Activated CD8-positive, alpha-beta T cell treated with anti-CD3 and anti-CD28 coated beads, Interleukin-2, amount 10 ng/mL, durations not matched to agents 7 days and 5 days (primary cell): Measurements from ENCODE around the gene PRR19. TPM values are rescaled to one million over a fixed set of nuclear protein-coding genes. Genes with fewer than 3 reads are reported as not detected.

Experiments
- ATAC-seq: fragments of 150-1000 bp; cut with Tn5 transposase; one replicate; pipeline ENCODE4 v1.10.0; 2021; ENCODE audit warnings: moderate library complexity
- CTCF ChIA-PET: fragments of 350-600 bp; sonication (Branson Sonifier 250); formaldehyde crosslinking; loops from one replicate; lab custom pipeline; 2021; ENCODE audit warnings: antibody characterized with exemption; lab: Charles Lee
- POLR2A ChIA-PET: fragments of 350-600 bp; sonication (Branson Sonifier 250); formaldehyde crosslinking; loops from one replicate; lab custom pipeline; 2021; ENCODE audit warnings: antibody characterized with exemption; lab: Charles Lee
- DNase-seq: peaks from one replicate; pipeline ENCODE4 v3.0.0-alpha.2; 2020
- H3K27ac Mint-ChIP-seq: one replicate; pipeline ENCODE4 v1.8.0; 2021; ENCODE audit warnings: mild to moderate bottlenecking, mixed read lengths
- H3K27me3 Mint-ChIP-seq: one replicate; pipeline ENCODE4 v1.8.0; 2021; ENCODE audit warnings: low read depth, mixed read lengths
- H3K36me3 Mint-ChIP-seq: one replicate; pipeline ENCODE4 v1.8.0; 2021; ENCODE audit warnings: low read depth, mixed read lengths
- H3K4me1 Mint-ChIP-seq: one replicate; pipeline ENCODE4 v1.8.0; 2021; ENCODE audit warnings: low read depth, mixed read lengths
- H3K4me3 Mint-ChIP-seq: one replicate; pipeline ENCODE4 v1.8.0; 2021; ENCODE audit warnings: mild to moderate bottlenecking, mixed read lengths
- H3K9me3 Mint-ChIP-seq: one replicate; pipeline ENCODE4 v1.8.0; 2022; ENCODE audit warnings: mixed read lengths; ENCODE audit not compliant: insufficient read depth
- total RNA-seq, 2 experiments: library from RNA; stranded (reverse); gene quantifications; one replicate each; pipeline ENCODE4 v1.2.3, GENCODE V29; 2021

PRR19 gene
- total RNA-seq, 2 experiments from 2014 or later, result 0.44 to 0.55 TPM

DNA sequence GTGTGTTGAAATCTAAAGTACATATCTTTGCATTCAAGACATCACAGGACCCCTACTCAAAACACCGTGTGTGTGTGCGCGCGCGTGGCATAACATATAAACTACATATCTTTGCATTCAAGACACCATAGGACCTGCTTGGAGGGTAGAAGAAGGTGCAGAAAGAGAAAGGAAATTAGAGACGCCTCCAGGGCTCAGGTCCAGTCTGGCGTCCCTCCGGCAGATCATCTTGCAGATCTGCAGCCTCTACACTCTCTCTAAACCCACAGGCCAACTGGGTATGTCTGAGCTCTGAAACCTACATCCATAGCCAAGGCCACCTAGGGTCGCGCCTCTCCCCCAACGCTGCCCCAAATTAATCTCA, 1.2 kb downstream of the PRR19 start:
- ChIA-PET POLR2A (no interaction called here), CTCF (interaction anchor here (1.0 to 1.6 kb wide), 2 partner anchors 60 to 171 kb away, joined by 6 to 7 read pairs; partner anchors contain the start of genes GSK3A and POU2F2)
- Mint-ChIP-seq H3K9me3 (no peaks in the 10 kb centered on the region), H3K4me1 (peaks cover 26% of the 10 kb centered on the region), H3K27me3 (no peaks in the 10 kb centered on the region), H3K27ac (peak overlapping the region; percentile 91), H3K4me3 (peak overlapping the region; percentile 86), H3K36me3 (peaks cover 7% of the 10 kb centered on the region)
- DNase-seq (no peak), ATAC-seq (no peak)

DNA sequence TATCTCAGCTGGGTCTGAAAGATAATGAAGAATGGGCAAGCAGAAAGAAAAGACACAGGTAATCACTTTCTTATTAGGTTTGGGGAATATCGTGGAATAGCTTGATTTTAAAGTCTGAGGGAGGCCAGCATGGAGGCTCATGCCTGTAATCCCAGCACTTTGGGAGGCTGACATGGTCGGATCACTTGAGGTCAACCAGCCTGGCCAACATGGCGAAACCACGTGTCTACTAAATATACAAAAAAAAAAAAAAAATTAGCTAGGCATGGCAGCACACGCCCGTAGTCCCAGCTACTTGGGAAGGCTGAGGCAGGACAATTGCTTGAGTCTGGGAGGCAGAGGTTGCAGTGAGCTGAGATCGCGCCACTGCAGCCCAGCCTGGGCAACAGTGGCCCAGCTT, 1.9 kb downstream of the PRR19 start:
- peaks cover 26% of the 10 kb centered on the region for H3K4me1 Mint-ChIP-seq
- H3K9me3 Mint-ChIP-seq, result no peaks in the 10 kb centered on the region
- DNase-seq (no peak), ATAC-seq (no peak)
- H3K27me3 Mint-ChIP-seq, result no peaks in the 10 kb centered on the region
- POLR2A ChIA-PET, result interaction anchor here (0.6 kb wide), 1 partner anchor 461 kb away, joined by 3 read pairs; no protein-coding TSS in a partner anchor
- H3K36me3 Mint-ChIP-seq, result peaks cover 7% of the 10 kb centered on the region
- CTCF ChIA-PET, result interaction anchor here (0.7 kb wide), 1 partner anchor 8 kb away, joined by 4 read pairs; no protein-coding TSS in a partner anchor
- H3K4me3 Mint-ChIP-seq, result no peak overlapping the region
- H3K27ac Mint-ChIP-seq, result no peak overlapping the region

DNA sequence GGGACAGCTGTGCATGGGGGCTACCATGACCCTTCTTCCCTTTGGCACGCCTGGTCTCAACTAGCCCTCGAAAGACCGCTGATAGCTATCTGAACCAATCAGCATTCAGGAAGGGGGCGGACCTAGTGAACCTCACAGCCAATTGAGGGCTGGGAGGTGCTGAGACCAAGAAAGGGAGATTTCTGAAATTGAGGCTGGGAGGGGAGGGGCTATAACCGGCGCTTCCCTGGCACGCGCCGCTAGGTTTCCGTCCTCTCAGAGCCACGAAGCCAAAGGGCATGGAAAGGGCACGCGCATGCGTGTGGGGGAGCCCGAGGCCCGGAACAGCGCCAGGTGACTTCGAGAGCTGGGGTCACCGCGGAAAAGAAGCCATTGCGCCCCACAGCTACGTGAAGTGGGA, 4.7 kb downstream of the PRR19 start:
- no peak for ATAC-seq
- Mint-ChIP-seq H3K36me3 (no peaks in the 10 kb centered on the region), H3K4me3 (no peak overlapping the region), H3K4me1 (peaks cover 18% of the 10 kb centered on the region), H3K9me3 (no peaks in the 10 kb centered on the region), H3K27ac (no peak overlapping the region), H3K27me3 (peaks cover 3% of the 10 kb centered on the region)
- CTCF ChIA-PET, result interaction anchor here (1.4 kb wide), 1 partner anchor 10 kb away, joined by 4 read pairs; no protein-coding TSS in a partner anchor
- POLR2A ChIA-PET, result no interaction called here
- DNase-seq, result no peak

DNA sequence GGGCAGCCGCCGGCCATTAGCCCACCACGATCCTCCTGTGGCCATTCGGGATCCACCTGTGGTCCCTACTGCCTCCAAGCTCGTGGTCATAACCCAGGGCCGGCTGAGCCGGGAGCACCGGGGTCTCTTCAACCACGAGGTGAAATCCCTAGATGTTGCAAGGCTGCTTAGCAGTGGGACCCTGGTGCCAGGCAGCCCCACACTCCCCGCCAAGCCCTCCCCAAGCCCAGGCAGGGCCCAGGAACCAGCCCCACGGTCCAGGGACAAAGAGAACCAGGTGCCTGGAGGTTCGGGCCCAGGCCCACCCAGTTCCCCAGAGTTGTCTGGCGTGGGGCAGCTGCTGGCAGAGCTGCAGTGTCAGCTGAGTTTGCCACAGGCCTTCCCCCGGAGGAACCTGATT, 7.8 kb downstream of the PRR19 start:
- ChIA-PET POLR2A (no interaction called here), CTCF (no interaction called here)
- no peak for ATAC-seq
- Mint-ChIP-seq H3K36me3 (no peaks in the 10 kb centered on the region), H3K4me1 (peaks cover 11% of the 10 kb centered on the region), H3K9me3 (no peaks in the 10 kb centered on the region), H3K27me3 (peaks cover 27% of the 10 kb centered on the region), H3K27ac (no peak overlapping the region), H3K4me3 (no peak overlapping the region)
- DNase-seq, result no peak

DNA sequence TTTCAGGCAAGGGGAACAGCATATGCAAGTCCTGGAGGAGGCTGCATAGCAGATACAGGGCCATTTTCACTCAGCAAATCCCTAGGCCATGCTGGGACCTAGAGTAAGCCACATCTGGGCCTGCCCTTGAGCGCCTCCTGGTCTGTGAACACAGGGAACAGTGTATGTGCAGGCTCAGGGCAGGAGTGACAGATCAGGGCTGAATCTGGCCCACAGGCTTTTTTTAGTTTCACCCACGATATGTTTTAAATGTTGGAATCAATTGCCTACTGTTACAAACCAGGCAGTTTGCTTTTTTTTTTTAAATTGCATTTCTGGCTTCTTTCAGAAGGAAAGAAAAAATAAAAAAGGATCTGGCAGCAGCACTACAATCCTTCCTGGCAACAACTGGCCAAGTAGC, 9.7 kb downstream of the PRR19 start:
- Mint-ChIP-seq H3K27me3 (peaks cover 32% of the 10 kb centered on the region), H3K9me3 (no peaks in the 10 kb centered on the region), H3K27ac (no peak overlapping the region), H3K36me3 (no peaks in the 10 kb centered on the region), H3K4me1 (peaks cover 15% of the 10 kb centered on the region), H3K4me3 (no peak overlapping the region)
- no peak for ATAC-seq
- CTCF ChIA-PET, result interaction anchor here (1.3 kb wide), 1 partner anchor 32 kb away, joined by 3 read pairs; no protein-coding TSS in a partner anchor
- POLR2A ChIA-PET, result no interaction called here
- no peak for DNase-seq

DNA sequence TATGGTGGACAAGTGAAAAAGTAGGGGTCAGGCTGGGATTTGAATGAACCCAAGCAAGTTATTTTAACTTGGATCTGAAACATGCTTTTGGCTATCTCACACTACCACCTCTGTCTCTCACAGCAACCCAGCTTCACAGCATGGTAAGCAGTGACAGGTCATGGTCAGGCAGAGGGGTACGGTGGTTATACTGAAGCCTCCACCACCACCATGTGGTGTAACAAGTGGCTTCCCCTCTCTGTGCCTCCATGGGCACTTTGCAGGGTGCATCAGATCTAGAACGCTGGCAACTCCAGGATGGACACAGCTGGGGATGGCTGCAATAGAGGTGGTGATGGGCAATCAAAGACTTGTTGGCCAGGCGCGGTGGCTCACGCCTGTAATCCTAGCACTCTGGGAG, 10.4 kb downstream of the PRR19 start:
- CTCF ChIA-PET, result interaction anchor here (1.3 kb wide), 1 partner anchor 33 kb away, joined by 3 read pairs; no protein-coding TSS in a partner anchor
- Mint-ChIP-seq H3K4me1 (peaks cover 22% of the 10 kb centered on the region), H3K27ac (no peak overlapping the region), H3K4me3 (peak overlapping the region; percentile 56), H3K36me3 (no peaks in the 10 kb centered on the region), H3K9me3 (no peaks in the 10 kb centered on the region), H3K27me3 (peaks cover 32% of the 10 kb centered on the region)
- POLR2A ChIA-PET, result no interaction called here
- no peak for DNase-seq
- no peak for ATAC-seq

DNA sequence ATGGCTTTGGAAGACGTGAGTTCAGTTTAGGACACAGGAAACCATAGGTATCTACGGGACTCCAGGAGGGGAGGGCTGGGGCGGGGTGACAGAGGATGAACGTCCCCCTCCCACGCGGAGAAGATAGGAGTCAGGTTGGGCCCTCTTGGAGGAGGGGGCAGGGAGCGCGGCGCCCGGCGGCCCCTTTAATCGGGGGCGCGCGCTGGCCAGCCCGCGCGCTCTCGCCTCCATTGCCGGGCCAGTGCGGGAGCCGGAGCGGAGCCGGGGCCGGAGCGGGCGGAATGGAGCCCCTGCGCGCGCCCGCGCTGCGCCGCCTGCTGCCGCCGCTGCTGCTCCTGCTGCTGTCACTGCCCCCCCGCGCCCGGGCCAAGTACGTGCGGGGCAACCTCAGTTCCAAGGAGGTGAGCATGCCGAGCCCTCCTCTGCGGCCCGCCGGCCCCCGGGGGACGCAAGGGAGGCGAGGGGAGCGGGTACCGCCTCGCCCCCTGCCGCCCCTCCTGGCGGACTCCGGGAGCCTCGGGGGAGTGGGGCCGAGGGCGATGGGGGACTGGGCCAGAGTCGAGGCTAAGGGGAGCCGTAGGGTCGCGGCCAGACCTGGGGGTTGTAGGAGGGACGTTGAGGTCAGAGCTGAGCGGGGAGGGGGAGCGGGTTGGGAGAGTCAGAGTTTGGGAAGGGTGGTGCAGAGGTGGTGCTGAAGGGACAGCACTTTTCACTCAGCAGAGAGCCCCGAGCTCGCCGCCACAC, 11.3 kb downstream of the PRR19 start, which contains the start of gene TMEM145:
TMEM145 (plus strand) TSS at position 214 of the 744 bp plus-strand sequence; CDS start at position 282, 68 bp downstream.
- Mint-ChIP-seq H3K27me3 (peaks cover 32% of the 10 kb centered on the region), H3K4me3 (peak within 1 kb of the TSS; percentile 56), H3K36me3 (no peaks in the 10 kb centered on the region), H3K4me1 (peaks cover 26% of the 10 kb centered on the region), H3K9me3 (no peaks in the 10 kb centered on the region), H3K27ac (no peak within 1 kb of the TSS)
- peak; percentile 82 for ATAC-seq
- CTCF ChIA-PET, result no interaction called here
- DNase-seq, result peak; percentile 55
- POLR2A ChIA-PET, result no interaction called here

DNA sequence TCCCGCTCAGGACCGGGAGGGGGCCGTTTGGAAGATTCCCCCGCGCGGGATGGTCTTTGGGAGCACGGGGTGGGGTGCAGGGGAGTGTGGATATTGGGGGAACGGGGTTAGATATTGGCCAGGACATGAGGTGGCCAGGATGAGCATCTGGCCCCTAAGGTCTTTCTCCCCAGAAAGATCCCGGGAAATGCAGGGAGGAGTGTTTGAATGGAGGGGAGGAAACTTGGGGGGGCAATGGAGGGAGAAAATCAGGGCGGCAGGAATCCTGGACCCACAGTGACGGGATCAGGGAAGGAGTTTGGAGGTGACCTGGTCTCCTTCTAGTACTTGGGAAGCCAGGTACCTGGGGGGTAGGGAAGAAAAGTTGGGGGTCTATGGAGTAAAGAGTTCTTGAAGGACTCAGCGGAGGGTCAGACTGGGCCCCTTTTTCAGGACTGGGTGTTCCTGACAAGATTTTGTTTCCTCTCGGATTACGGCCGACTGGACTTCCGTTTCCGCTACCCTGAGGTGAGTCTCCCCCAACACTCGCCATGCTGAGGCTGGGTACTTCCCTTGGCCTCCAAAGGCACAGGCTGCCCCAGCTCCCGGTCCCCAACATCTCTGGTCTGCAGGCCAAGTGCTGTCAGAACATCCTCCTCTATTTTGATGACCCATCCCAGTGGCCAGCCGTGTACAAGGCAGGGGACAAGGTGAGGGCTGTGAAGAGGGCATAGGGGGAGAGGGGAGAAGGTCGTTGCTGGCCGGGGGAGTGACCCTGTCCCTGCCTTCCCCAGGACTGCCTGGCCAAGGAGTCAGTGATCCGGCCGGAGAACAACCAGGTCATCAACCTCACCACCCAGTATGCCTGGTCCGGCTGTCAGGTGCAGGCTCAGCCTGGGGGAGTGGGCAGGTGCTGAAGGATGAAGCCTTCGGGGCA, 12.2 kb downstream of the PRR19 start:
- no peaks in the 10 kb centered on the region for H3K9me3 Mint-ChIP-seq
- DNase-seq (no peak), ATAC-seq (no peak)
- H3K27me3 Mint-ChIP-seq, result peaks cover 32% of the 10 kb centered on the region
- POLR2A ChIA-PET, result no interaction called here
- H3K27ac Mint-ChIP-seq, result no peak overlapping the region
- H3K4me3 Mint-ChIP-seq, result peak overlapping the region; percentile 12
- H3K36me3 Mint-ChIP-seq, result no peaks in the 10 kb centered on the region
- peaks cover 26% of the 10 kb centered on the region for H3K4me1 Mint-ChIP-seq
- CTCF ChIA-PET, result no interaction called here

DNA sequence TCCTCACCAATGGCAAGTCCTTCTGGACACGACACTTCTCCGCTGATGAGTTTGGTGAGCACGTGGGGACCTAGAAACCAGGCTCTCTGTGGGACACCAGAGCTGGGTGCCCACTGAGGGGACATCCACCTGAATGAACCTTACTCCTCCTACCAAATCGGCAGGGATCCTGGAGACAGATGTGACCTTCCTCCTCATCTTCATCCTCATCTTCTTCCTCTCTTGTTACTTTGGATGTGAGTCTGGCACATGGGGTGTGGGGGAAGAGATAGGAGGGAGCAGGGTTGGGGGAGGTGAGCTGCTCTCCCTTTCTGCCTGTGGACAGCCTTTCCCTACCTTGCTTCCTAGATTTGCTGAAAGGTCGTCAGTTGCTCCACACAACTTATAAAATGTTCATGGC, 13.1 kb downstream of the PRR19 start:
- DNase-seq, result no peak
- Mint-ChIP-seq H3K4me3 (no peak overlapping the region), H3K27me3 (peaks cover 32% of the 10 kb centered on the region), H3K27ac (no peak overlapping the region), H3K9me3 (no peaks in the 10 kb centered on the region), H3K36me3 (no peaks in the 10 kb centered on the region), H3K4me1 (peaks cover 26% of the 10 kb centered on the region)
- ATAC-seq, result no peak
- POLR2A ChIA-PET, result no interaction called here
- CTCF ChIA-PET, result interaction anchor here (1.5 kb wide), 1 partner anchor 16 kb away, joined by 3 read pairs; no protein-coding TSS in a partner anchor

DNA sequence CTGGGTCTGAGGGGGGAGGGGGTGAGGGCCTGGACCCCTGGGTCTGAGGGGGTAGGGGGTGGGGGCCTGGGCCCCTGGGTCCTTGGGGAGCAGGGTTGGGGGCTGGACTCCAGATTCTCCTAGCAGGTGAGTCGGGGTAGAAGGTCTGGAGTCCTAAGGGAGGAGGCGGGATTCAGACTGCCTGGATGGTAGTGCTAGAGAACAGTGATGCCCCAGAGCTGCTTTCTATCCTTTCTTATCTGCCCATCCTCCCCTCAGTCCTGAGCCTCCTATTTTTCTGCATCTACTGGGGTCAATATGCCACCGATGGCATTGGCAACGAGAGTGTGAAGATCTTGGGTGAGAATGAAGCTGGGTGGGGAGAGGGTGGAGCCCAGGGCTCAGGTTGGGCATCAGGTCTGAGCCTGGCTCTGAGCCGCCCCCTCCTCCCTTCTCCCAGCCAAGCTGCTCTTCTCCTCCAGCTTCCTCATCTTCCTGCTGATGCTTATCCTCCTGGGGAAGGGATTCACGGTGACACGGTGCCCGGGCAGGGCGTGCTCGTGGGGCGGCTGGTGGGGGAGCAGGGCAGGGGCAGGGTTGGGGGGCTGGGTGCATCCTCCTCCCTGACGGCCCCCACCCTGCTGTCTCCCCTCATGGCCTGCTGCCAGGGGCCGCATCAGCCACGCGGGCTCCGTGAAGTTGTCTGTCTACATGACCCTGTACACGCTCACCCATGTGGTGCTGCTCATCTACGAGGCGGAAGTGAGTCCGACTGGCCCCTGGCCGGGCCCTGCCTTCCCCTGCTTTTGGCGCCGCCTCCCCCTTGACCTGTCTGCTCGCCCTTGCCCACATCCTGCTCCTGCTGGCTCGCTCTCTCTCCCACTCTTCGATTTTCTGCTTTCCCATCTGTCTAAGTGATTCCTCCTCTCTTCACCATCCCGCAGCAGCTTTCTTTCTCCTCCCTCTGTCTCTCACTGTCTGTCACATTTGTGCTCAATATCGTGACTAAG, 14.6 kb downstream of the PRR19 start:
- CTCF ChIA-PET, result interaction anchor here (1.5 kb wide), 1 partner anchor 18 kb away, joined by 3 read pairs; no protein-coding TSS in a partner anchor
- H3K27ac Mint-ChIP-seq, result peak overlapping the region; percentile 72
- no peaks in the 10 kb centered on the region for H3K36me3 Mint-ChIP-seq
- DNase-seq, result no peak
- H3K4me1 Mint-ChIP-seq, result peaks cover 26% of the 10 kb centered on the region
- H3K9me3 Mint-ChIP-seq, result no peaks in the 10 kb centered on the region
- H3K4me3 Mint-ChIP-seq, result no peak overlapping the region
- peaks cover 30% of the 10 kb centered on the region for H3K27me3 Mint-ChIP-seq
- peak; percentile 42 for ATAC-seq
- POLR2A ChIA-PET, result interaction anchor here (0.6 kb wide), 1 partner anchor 136 kb away, joined by 3 read pairs; no protein-coding TSS in a partner anchor

DNA sequence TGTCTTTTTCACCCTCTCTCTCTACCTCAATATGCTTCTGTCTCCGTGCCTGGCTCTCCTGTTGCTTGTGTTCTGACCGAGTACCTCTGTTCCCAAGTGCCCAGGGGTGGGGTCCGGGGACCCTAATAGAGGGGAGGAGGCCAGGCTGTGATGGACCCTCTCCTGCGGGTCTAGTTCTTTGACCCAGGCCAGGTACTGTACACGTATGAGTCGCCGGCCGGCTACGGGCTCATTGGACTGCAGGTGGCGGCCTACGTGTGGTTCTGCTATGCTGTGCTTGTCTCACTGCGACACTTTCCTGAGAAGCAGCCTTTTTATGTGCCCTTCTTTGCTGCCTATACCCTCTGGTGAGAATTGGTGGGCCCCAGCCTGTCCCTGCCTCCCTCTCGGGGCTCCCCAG, 15.6 kb downstream of the PRR19 start:
- Mint-ChIP-seq H3K4me1 (peaks cover 24% of the 10 kb centered on the region), H3K36me3 (no peaks in the 10 kb centered on the region), H3K4me3 (no peak overlapping the region), H3K27me3 (peaks cover 29% of the 10 kb centered on the region), H3K9me3 (no peaks in the 10 kb centered on the region), H3K27ac (no peak overlapping the region)
- DNase-seq (no peak), ATAC-seq (no peak)
- CTCF ChIA-PET, result no interaction called here
- POLR2A ChIA-PET, result no interaction called here
